DOHH2 (cell line): ENCODE results near the gene IGFBP2.

Source experiments
- CTCF ChIP-seq: fragments of 200-600 bp; sonication (generic); IDR thresholded peaks from one replicate; pipeline ENCODE4 v1.5.1; 2014; ENCODE audit warnings: antibody characterized with exemption, mild to moderate bottlenecking, low read depth, low read length; ENCODE audit not compliant: poor library complexity, severe bottlenecking
- EZH2phosphoT487 ChIP-seq: fragments of 200-600 bp; sonication (generic); IDR thresholded peaks from 2 replicates; pipeline ENCODE4 v1.6.1; 2017; ENCODE audit warnings: borderline replicate concordance, mild to moderate bottlenecking, antibody characterized with exemption, low read length, moderate library complexity, mixed read lengths

- TF ChIP-seq CTCF (no peak), EZH2phosphoT487 (no peak)
These were observed 39.8 kb downstream of the IGFBP2 start for GRCh38 chr2:216673021-216673420.
